ENCODE measurements around the gene JAGN1. TPM values are rescaled to one million over a fixed set of nuclear protein-coding genes. Genes with fewer than 3 reads are reported as not detected.

The JAGN1 gene
- total RNA-seq, 2 donors from 2014 or later = 43.7 to 51.2 TPM

DNA sequence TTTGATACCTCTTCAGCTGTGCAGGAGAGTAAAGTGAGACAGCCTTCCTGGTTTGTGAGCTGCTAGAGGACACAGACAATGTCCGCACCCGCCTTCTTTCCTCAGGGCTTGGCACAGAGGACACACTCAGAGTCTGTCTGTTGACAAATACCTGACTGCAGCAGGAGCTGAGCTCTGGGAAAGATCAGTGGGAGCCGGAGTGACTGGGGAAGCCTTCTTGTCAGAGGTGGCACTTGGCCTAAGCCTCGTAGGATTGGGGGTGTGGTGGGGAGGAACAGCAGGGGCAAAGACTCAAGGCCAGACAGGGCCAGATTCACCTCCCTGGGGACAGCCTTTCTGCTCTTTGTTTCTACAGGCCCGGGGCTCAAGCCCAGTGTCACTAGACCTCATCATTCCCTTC lies 23.2 kb downstream of the JAGN1 start:
- Histone ChIP-seq H3K9me3 (no peaks in the 10 kb centered on the region), H3K4me3 (no peak overlapping the region), H3K9ac (ENCODE audit: low read depth in 2 of 2, low read length in 2 of 2) (no peak overlapping the region), H3K27ac (no peak overlapping the region), H3K36me3 (no peaks in the 10 kb centered on the region), H3K4me1 (peaks cover 6% of the 10 kb centered on the region), H3K27me3 (no peaks in the 10 kb centered on the region)
- intact Hi-C loops (cut with DNase I) = no loop called here
- TF ChIP-seq, protein P1, sequence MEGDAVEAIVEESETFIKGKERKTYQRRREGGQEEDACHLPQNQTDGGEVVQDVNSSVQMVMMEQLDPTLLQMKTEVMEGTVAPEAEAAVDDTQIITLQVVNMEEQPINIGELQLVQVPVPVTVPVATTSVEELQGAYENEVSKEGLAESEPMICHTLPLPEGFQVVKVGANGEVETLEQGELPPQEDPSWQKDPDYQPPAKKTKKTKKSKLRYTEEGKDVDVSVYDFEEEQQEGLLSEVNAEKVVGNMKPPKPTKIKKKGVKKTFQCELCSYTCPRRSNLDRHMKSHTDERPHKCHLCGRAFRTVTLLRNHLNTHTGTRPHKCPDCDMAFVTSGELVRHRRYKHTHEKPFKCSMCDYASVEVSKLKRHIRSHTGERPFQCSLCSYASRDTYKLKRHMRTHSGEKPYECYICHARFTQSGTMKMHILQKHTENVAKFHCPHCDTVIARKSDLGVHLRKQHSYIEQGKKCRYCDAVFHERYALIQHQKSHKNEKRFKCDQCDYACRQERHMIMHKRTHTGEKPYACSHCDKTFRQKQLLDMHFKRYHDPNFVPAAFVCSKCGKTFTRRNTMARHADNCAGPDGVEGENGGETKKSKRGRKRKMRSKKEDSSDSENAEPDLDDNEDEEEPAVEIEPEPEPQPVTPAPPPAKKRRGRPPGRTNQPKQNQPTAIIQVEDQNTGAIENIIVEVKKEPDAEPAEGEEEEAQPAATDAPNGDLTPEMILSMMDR (IDR thresholded peaks at IDR 0.05) = no peak
- DNase-seq = no peak

GRCh38 chr3:9914011-9914410 lies 23.6 kb downstream of the JAGN1 start:
- no peak overlapping the region for H3K4me3 ChIP-seq
- H3K4me1 ChIP-seq = peaks cover 6% of the 10 kb centered on the region
- intact Hi-C loops (cut with DNase I) = no loop called here
- DNase-seq = no peak
- H3K9ac ChIP-seq (ENCODE audit: low read depth in 2 of 2, low read length in 2 of 2) = no peak overlapping the region
- no peak overlapping the region for H3K27ac ChIP-seq
- no peaks in the 10 kb centered on the region for H3K36me3 ChIP-seq
- no peaks in the 10 kb centered on the region for H3K9me3 ChIP-seq
- TF ChIP-seq, protein P1 (IDR thresholded peaks at IDR 0.05) = no peak
- H3K27me3 ChIP-seq = no peaks in the 10 kb centered on the region

GRCh38 chr3:9914559-9915253 lies 24.3 kb downstream of the JAGN1 start:
- intact Hi-C loops (cut with DNase I) = no loop called here
- no peaks in the 10 kb centered on the region for H3K36me3 ChIP-seq
- H3K27ac ChIP-seq = peak overlapping the region; percentile 85
- TF ChIP-seq, protein P1 (IDR thresholded peaks at IDR 0.05) = no peak
- no peaks in the 10 kb centered on the region for H3K9me3 ChIP-seq
- peak overlapping the region; percentile 57 for H3K4me3 ChIP-seq
- peaks cover 6% of the 10 kb centered on the region for H3K4me1 ChIP-seq
- H3K9ac ChIP-seq (ENCODE audit: low read depth in 2 of 2, low read length in 2 of 2) = peak overlapping the region; percentile 6 to 81
- DNase-seq = no peak
- no peaks in the 10 kb centered on the region for H3K27me3 ChIP-seq

- TF ChIP-seq, protein P1 (IDR thresholded peaks at IDR 0.05) = no peak
- peak overlapping the region; percentile 57 for H3K4me3 ChIP-seq
- intact Hi-C loops (cut with DNase I) = no loop called here
- peak; percentile 74 for DNase-seq
- no peaks in the 10 kb centered on the region for H3K36me3 ChIP-seq
- H3K27me3 ChIP-seq = no peaks in the 10 kb centered on the region
- H3K9me3 ChIP-seq = no peaks in the 10 kb centered on the region
- H3K27ac ChIP-seq = peak overlapping the region; percentile 85
- H3K9ac ChIP-seq (ENCODE audit: low read depth in 2 of 2, low read length in 2 of 2) = peak overlapping the region; percentile 80 to 81
- H3K4me1 ChIP-seq = peaks cover 6% of the 10 kb centered on the region
These were observed 25.1 kb downstream of the JAGN1 start for GRCh38 chr3:9915254-9916141.

- H3K27ac ChIP-seq = peak overlapping the region; percentile 85
- H3K4me1 ChIP-seq = peaks cover 6% of the 10 kb centered on the region
- H3K4me3 ChIP-seq = peak overlapping the region; percentile 34
- DNase-seq = peak; percentile 39
- intact Hi-C loops (cut with DNase I) = no loop called here
- H3K9ac ChIP-seq (ENCODE audit: low read depth in 2 of 2, low read length in 2 of 2) = peak overlapping the region; percentile 66 to 90
- H3K27me3 ChIP-seq = no peaks in the 10 kb centered on the region
- TF ChIP-seq, protein P1 (IDR thresholded peaks at IDR 0.05) = no peak
- H3K36me3 ChIP-seq = no peaks in the 10 kb centered on the region
- no peaks in the 10 kb centered on the region for H3K9me3 ChIP-seq
These were observed 25.9 kb downstream of the JAGN1 start for GRCh38 chr3:9916346-9916733.
